Lower leg skin (tissue), 3 donors: ENCODE measurements around the gene PRKAB2.

Source experiments
- POLR2A ChIP-seq, 2 donors: fragments of 450-650 bp; IDR thresholded peaks; one replicate each; pipeline ENCODE4 v1.6.1; 2016 to 2017; ENCODE audit warnings: antibody characterized with exemption in 2 of 2, mild to moderate bottlenecking in 1 of 2, moderate library complexity in 1 of 2
- TF ChIP-seq, protein P1 (sequence below), 3 donors: fragments of 450-650 bp; IDR thresholded peaks; one replicate each; pipeline ENCODE4 v1.5.1; 2016; ENCODE audit warnings: antibody characterized with exemption in 3 of 3, mild to moderate bottlenecking in 3 of 3, moderate library complexity in 2 of 3

DNA sequence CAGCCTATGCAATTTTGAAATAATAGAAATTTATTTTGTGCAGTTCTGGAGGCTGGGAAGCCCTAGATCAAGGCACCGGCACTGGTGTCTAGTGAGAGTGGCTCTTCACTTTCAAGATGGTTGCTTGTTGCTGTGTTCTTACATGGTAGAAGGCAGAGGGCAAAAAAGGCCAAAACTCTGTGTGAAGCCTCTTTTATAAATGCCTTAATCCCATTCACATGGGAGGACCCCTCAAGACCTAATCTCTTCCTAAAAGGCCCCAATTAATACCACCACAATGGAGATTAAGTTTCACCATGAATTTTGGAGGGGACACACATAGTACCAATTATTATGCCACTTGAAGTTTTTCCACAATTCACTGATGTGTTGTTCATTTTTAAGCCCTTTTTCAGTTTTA, 21.0 kb downstream of the PRKAB2 start:
- TF ChIP-seq, protein P1, sequence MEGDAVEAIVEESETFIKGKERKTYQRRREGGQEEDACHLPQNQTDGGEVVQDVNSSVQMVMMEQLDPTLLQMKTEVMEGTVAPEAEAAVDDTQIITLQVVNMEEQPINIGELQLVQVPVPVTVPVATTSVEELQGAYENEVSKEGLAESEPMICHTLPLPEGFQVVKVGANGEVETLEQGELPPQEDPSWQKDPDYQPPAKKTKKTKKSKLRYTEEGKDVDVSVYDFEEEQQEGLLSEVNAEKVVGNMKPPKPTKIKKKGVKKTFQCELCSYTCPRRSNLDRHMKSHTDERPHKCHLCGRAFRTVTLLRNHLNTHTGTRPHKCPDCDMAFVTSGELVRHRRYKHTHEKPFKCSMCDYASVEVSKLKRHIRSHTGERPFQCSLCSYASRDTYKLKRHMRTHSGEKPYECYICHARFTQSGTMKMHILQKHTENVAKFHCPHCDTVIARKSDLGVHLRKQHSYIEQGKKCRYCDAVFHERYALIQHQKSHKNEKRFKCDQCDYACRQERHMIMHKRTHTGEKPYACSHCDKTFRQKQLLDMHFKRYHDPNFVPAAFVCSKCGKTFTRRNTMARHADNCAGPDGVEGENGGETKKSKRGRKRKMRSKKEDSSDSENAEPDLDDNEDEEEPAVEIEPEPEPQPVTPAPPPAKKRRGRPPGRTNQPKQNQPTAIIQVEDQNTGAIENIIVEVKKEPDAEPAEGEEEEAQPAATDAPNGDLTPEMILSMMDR (IDR thresholded peaks at IDR 0.05), result no peak
- no peak for TF ChIP-seq POLR2A (IDR thresholded peaks at IDR 0.05)
